DMS 273 treated with DMSO at 0.1 percent for 48 hours (cell line): ENCODE data around the gene BICD1.

Source experiments
- DNase-seq: peaks from one replicate; lab custom pipeline; 2025; lab: John Stamatoyannopoulos, UW

BICD1 gene

GRCh38 chr12:32281098-32281497, 174.5 kb downstream of the BICD1 start:
- no peak for DNase-seq

DNA sequence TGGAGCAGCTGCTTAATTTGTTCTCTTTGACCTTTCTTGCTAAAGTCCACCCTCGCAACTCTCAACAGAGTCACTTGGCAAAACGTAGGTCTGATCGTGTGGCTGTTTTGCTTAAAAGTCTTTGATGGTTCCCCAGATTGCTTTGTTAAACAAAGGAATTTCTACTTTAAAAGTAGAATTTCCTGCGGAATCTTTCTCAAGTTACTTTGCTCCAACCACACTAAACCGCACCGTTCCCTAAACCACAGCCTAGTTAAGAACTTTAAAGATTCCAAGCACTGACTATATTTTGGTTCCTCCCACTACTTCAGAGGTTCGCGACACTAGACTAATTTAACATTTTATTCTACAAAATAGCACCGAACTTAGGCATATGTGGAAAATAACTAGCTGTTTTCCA, 177.9 kb downstream of the BICD1 start:
- no peak for DNase-seq

- DNase-seq: no peak
Measured at GRCh38 chr12:32285021-32285420, 178.4 kb downstream of the BICD1 start.

GRCh38 chr12:32285489-32285888, 178.8 kb downstream of the BICD1 start:
- no peak for DNase-seq

DNA sequence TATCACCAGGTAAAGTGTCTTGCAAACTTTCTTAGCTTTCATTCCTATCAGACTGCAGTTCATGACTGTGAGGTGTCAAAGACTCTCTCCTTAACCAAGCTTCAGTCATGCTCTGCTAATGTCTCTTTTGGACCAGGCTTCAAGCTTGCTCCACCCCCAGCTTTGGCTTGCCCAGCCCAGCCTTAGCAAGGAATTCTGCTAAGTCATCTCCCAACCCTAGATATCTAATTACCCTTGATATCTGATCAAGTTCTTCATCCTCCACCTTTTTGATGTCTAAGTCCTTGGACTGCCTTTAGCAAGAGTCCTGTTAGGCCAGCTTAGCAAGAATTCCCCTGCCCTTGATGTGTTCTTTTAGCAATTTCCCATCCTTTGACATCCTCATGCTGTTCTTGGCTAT, 183.8 kb downstream of the BICD1 start:
- no peak for DNase-seq

DNA sequence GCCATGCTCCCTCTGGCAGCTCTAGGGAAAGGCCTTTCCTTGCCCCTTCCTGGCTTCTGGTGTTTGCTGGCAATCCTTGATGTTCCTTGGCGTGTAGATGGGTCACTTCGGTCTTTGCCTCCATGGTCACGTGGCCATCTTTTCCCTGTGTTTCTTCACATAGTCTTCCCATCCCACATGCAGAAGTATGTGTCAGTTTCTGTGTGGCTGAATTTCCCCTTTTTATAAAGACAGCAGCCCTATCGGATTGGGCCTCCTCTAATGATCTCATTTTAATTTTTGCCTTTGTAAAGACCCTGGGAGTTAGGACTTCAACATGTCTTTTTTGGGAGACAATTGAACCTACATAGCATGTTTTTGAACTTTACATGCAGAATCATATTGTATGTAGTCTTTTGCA, 185.5 kb downstream of the BICD1 start:
- DNase-seq: no peak

- no peak for DNase-seq
Measured at GRCh38 chr12:32293808-32294419, 187.3 kb downstream of the BICD1 start.

DNA sequence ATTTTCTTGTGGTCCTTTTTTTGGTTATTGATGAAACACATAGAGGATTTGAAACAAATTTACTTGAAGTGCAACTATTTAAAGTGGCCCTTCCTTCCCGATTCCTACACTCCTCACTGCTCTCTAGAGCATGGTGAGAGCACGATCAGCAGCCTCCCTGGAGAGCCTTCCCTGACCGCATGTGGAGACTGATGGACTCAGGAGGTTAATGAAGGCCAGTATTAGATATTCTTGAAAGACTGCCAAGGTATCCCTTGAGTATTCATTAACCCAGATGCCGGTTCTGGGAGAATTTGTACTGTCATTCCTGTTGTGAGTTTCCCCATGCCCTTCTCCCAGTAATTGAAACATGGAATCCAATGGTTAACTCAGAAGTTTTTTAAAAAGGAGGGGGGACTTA, 189.9 kb downstream of the BICD1 start:
- DNase-seq: peak; percentile 11

GRCh38 chr12:32298917-32299316, 192.3 kb downstream of the BICD1 start:
- DNase-seq: no peak

GRCh38 chr12:32301216-32301615, 194.6 kb downstream of the BICD1 start:
- DNase-seq: no peak

DNA sequence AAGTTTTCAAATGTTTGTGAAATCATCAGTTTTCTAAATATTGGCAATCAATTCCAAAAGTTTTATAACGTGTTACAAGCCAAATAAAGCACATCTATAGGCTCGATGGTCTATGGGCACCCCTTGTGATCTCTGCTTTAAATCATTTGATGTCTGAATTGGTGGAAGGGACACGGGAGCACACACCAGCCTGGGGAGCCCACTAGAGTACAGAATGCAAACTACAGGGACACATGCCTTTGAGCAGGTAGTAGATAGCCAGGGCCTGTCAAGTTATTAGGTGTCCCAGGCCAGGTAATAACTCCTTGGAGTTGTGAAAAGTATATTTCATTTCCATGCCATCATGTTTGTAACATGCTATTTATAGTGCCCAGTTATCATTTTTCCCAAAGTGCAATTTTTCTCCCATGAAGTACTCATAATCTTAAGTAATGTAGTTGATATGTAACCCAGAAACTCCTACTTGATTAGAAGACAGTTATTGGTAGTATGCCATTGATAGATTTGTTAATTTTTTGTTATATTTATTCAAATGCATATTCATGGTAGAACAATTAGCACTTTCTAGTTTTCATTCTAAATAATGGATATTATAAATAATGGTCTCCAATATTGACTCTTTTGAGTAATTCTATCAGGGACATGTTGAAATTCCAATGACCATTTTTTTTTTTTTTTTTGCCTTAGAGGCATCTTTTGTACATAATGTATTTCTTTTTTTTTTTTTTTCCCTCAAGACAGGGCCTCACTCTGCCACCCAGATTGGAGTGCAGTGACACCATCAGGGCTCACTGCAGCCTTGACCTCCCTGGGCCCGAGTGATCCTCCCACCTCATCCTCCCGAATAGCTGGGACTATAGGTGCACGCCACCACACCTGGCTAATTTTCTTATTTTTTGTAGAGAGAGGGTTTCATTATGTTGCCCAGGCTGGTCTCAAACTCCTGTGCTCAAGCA, 195.8 kb downstream of the BICD1 start:
- no peak for DNase-seq

DNA sequence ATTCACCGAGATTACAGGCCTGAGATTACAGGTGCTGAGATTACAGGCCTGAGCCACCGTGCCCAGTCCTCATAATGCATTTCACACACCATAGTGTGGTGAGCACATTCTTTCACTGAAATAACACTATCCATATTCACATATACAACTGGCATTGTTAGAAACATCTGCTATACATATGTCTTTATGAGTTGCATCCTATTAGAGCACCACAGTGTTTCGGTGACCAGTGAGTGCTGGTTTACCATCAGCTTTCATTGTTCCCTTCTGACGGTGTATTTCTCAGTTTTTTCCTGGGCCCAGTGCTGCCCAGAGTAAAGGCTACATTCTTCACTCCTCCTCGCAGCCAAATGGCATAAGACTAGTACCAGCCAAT, 196.5 kb downstream of the BICD1 start:
- DNase-seq: no peak

DNA sequence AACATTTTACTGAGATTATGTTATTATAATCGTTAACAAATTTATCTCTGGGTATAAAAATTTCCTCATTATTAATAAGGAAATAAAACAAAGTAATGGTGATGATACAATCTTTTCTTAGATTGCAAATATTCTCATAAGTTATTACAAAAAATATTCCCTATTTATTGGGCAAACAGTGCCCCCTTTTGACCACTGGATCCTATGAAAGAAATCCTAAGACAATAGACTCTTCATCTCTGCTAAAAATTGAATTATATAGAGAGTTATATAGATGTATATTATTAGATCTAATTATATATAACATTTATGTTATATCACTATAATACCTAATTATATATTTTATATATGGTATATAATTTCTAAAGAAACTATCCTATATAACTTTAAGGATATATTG, 198.5 kb downstream of the BICD1 start:
- no peak for DNase-seq

- DNase-seq: no peak
Measured at GRCh38 chr12:32307326-32307725, 200.7 kb downstream of the BICD1 start.

GRCh38 chr12:32309811-32310736, 203.4 kb downstream of the BICD1 start:
- DNase-seq: no peak

- DNase-seq: no peak
Measured at GRCh38 chr12:32312049-32312670, 205.5 kb downstream of the BICD1 start.

DNA sequence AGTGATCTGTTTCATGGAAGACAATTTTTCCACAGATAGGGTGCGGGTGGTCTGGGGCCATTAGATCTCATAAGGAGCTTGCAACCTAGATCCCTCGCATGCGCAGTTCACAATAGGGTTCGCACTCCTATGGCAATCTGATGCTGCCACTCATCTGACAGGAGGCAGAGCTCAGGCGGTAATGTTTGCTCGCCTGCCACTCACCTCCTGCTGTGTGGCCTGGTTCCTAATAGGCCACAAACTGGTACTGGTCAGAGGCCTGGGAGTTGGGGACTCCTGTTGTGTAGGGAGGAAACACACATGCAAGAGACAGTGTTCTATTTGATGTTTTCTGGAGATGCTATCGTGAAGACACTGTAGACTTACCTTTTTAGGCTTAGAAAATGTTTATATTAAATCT, 215.7 kb downstream of the BICD1 start:
- DNase-seq: no peak

GRCh38 chr12:32331133-32331532, 224.5 kb downstream of the BICD1 start:
- no peak for DNase-seq

DNA sequence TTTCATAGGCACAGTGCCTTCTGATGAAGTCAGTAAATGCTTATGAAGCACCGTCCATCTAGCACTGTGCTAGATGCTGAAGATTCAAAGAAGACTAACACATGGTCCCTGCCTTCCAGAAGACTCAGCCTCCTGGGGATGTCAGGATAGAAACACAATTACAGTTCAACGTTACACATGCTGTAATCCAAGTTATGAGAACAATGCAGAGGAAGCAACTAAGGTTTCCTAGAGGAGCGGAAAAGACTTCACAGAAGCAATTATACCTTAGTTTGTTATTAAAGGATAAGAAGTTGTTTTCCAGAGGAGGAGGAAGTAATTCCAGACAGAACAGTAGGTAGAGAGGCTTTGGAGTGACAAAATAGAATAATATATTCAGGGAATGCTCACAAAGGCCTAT, 225.8 kb downstream of the BICD1 start:
- DNase-seq: no peak

- no peak for DNase-seq
Measured at GRCh38 chr12:32334371-32334777, 227.7 kb downstream of the BICD1 start.

DNA sequence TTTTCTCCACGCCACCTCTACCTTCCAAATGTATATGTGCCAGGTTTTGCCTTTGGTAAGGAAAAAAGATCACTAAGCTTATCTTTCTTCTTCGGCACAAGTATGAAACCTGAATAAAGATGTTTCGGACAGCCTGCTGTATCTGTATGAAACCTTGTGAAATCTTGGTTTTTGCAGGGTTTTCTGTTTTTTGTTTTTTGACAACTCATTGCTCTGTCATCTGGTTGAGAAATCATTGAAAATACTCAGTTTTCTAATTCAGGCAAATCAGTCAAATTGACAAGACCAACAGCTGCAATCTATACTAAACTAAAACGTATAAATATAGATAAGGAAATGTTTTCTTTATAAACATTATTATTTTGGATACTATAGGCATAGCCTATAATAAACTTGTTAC, 229.6 kb downstream of the BICD1 start:
- DNase-seq: no peak

DNA sequence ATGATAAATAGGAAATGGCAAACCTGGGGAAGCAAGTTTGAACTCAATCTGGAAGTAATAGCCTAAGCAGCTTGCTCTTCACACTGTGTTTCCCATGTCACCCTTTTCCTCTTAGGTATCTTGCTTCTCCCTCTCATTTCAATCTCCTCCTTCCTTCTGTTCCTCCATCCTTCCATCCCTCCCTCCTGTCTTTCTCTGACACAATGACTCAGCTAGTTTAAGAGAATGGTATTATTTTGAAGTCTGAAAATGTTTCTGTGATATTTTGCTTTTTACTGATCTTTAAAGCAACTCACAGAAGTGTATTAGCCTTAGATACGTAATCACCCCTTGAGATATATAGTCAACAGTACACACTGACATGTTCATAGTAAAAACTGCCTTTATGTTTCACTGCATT, 236.8 kb downstream of the BICD1 start:
- DNase-seq: no peak
